Central memory CD8-positive, alpha-beta T cell (primary cell): ENCODE measurements around the gene SASH1.
A peak's percentile ranks its signal among the peaks of the same experiment; 100 is the strongest.

Experiments used
- ATAC-seq: fragments of 150-1000 bp; cut with Tn5 transposase; replicated peaks from 2 replicates; pipeline ENCODE4 v1.10.0; 2022; ENCODE audit warnings: mild to moderate bottlenecking, moderate FRiP score, moderate number of reproducible peaks; ENCODE audit not compliant: poor library complexity, severe bottlenecking; ENCODE audit errors: extremely low read depth
- DNase-seq, 2 donors: peaks; one replicate each; pipeline ENCODE4 v3.0.0; 2021; ENCODE audit warnings: low spot score in 2 of 2
- H3K27ac Mint-ChIP-seq: one replicate; pipeline ENCODE4 v1.8.0; 2022; ENCODE audit warnings: low read depth, mild to moderate bottlenecking, moderate library complexity, mixed read lengths
- H3K27me3 Mint-ChIP-seq: one replicate; pipeline ENCODE4 v1.8.0; 2022; ENCODE audit warnings: mixed read lengths
- H3K36me3 Mint-ChIP-seq: one replicate; pipeline ENCODE4 v1.8.0; 2022; ENCODE audit warnings: mild to moderate bottlenecking, moderate library complexity, mixed read lengths; ENCODE audit not compliant: insufficient read depth
- H3K4me1 Mint-ChIP-seq: one replicate; pipeline ENCODE4 v1.8.0; 2022; ENCODE audit warnings: mixed read lengths
- H3K4me3 Mint-ChIP-seq: one replicate; pipeline ENCODE4 v1.8.0; 2022; ENCODE audit warnings: mild to moderate bottlenecking, moderate library complexity, mixed read lengths
- H3K9me3 Mint-ChIP-seq: one replicate; pipeline ENCODE4 v1.8.0; 2022; ENCODE audit warnings: mixed read lengths

The SASH1 gene

DNA sequence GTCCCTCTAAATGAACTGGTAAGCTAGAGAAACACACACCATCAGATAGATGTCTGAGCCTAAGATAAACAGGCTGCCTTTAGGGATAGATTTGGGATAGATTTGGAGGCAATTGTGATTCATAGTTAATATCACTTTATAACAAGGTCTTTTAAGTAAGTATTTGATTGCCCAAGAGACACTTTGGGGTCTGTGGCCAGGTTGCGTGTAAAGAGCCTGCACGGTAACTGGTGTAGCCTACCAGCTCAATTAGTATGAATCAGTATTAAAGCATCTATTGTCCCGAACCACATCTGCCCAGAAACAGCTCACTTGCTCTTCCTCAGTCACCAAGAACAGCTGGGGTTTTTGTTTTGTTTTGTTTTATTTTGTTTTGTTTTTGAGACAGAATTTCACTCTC, 193.3 kb downstream of the SASH1 start:
- Mint-ChIP-seq H3K4me3 (no peak overlapping the region), H3K4me1 (peaks cover 4% of the 10 kb centered on the region), H3K9me3 (no peaks in the 10 kb centered on the region), H3K27ac (no peak overlapping the region), H3K36me3 (no peaks in the 10 kb centered on the region), H3K27me3 (peaks cover 53% of the 10 kb centered on the region)
- no peak for ATAC-seq
- DNase-seq = no peak

DNA sequence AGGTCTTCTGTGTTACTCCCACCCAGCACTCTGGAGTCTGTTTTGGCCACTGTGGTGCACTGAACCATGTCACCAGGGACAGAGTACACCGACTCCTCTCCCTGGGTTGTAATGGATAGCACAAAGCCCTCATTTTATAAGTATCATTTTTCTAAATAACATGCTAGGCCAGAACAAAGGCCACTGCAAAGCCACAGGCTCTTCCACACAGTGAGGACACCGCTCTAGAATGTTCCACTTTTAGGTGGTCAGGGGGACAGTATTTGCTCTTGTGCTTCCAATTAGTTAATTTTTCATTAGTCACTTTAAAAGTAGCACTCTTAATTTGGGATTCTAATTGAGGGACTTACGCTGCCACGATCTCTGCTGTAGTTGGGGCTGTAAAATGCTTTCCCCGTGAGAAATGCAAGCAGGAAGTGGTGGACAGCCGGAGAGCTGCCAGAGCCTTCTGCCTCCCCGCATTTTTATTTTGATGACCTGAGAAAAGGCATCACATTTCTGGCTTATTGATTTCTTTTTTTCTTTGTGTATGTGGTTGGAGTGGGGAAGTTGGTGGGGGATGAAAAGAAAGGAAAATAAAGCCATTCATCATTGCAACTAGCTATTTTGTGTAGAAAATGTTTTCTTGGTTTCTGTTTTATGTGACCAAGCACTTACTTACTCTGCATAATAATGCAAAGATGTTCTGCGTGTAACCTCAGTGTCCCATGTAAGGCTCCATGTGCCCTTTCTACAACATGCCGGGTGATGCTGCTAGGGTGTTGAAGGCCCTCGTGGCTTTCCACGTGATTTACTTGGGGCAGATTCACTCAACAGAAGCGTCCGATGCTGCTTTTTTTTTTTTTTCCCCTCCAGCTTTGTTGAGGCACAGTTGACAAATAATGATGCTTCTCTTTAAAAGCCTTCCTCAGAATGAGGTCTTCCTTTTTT, 195.9 kb downstream of the SASH1 start:
- H3K4me3 Mint-ChIP-seq = no peak overlapping the region

DNA sequence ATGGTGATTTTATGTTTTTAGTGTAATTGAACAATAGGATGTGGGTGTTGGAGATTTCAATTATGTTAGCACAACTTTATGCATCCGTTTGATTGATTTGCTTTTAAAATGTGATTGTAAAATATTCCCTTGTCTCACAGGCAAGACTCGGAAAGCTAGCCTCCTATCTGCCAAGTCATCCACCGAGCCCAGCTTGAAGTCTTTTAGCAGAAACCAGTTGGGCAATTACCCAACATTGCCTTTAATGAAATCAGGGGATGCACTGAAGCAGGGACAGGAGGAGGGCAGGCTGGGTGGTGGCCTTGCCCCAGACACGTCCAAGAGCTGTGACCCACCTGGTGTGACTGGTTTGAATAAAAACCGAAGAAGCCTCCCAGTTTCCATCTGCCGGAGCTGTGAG, 200.9 kb downstream of the SASH1 start:
- DNase-seq (no peak), ATAC-seq (no peak)
- Mint-ChIP-seq H3K27me3 (peaks cover 45% of the 10 kb centered on the region), H3K4me3 (no peak overlapping the region), H3K9me3 (no peaks in the 10 kb centered on the region), H3K27ac (no peak overlapping the region), H3K36me3 (peaks cover 2% of the 10 kb centered on the region), H3K4me1 (peaks cover 2% of the 10 kb centered on the region)

More for the DNA sequence above, 195.9 kb downstream of the SASH1 start:
- Mint-ChIP-seq H3K9me3 (no peaks in the 10 kb centered on the region), H3K27ac (no peak overlapping the region), H3K27me3 (peaks cover 43% of the 10 kb centered on the region), H3K4me1 (peaks cover 4% of the 10 kb centered on the region), H3K36me3 (no peaks in the 10 kb centered on the region)
- DNase-seq (no peak), ATAC-seq (no peak)

DNA sequence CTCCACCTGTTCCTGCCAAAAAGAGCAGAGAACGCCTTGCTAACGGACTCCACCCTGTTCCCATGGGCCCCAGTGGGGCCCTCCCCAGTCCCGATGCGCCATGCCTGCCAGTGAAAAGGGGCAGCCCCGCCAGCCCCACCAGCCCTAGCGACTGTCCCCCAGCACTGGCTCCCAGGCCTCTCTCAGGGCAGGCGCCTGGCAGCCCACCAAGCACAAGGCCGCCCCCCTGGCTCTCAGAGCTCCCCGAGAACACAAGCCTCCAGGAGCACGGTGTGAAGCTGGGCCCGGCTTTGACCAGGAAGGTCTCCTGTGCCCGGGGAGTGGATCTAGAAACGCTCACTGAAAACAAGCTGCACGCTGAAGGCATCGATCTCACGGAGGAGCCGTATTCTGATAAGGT, 201.8 kb downstream of the SASH1 start:
- no peaks in the 10 kb centered on the region for H3K4me1 Mint-ChIP-seq

DNA sequence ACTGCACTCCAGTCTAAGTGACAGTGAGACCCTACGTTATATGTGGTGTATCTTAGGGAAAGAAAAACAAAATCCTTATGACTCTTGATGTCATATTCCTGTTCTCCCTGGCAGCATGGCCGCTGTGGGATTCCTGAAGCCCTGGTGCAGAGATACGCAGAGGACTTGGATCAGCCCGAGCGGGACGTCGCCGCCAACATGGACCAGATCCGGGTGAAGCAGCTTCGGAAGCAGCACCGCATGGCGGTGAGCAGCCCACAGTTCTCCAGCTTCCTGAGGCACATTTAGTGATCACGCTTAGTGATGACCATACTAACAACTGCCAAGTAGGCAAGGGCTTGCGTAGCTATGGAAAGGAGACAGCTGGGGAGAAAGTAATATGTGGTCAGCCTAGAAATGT, 203.3 kb downstream of the SASH1 start:
- no peak overlapping the region for H3K27ac Mint-ChIP-seq
- H3K36me3 Mint-ChIP-seq = peaks cover 2% of the 10 kb centered on the region
- no peak overlapping the region for H3K4me3 Mint-ChIP-seq
- no peak for ATAC-seq
- H3K9me3 Mint-ChIP-seq = no peaks in the 10 kb centered on the region
- H3K4me1 Mint-ChIP-seq = no peaks in the 10 kb centered on the region
- H3K27me3 Mint-ChIP-seq = peaks cover 22% of the 10 kb centered on the region
- DNase-seq = no peak

More for the DNA sequence above, 201.8 kb downstream of the SASH1 start:
- no peak overlapping the region for H3K4me3 Mint-ChIP-seq
- peaks cover 37% of the 10 kb centered on the region for H3K27me3 Mint-ChIP-seq
- peaks cover 2% of the 10 kb centered on the region for H3K36me3 Mint-ChIP-seq
- DNase-seq (no peak), ATAC-seq (no peak)
- no peak overlapping the region for H3K27ac Mint-ChIP-seq
- H3K9me3 Mint-ChIP-seq = no peaks in the 10 kb centered on the region

DNA sequence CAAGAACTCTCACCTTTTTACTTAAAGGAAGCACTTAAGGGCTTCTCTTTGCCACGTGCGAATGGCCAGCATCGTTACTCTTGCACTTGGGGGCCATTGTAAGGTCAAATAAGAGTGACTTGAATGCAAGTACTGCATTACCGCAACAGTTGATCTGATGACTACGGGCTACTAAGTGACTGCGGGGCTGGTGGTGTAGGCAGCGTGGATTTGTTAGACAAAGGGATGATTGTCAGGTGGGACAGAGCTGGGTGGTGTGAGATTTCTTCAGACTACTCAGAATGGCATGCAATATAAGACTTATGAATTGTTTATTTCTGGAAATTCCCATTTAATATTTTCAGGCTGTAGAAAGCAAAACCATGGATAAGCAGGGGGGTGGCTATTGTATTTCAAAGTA, 204.5 kb downstream of the SASH1 start:
- Mint-ChIP-seq H3K9me3 (no peaks in the 10 kb centered on the region), H3K27me3 (peaks cover 25% of the 10 kb centered on the region), H3K27ac (no peak overlapping the region), H3K4me1 (no peaks in the 10 kb centered on the region), H3K36me3 (peaks cover 2% of the 10 kb centered on the region), H3K4me3 (no peak overlapping the region)
- no peak for DNase-seq
- no peak for ATAC-seq

DNA sequence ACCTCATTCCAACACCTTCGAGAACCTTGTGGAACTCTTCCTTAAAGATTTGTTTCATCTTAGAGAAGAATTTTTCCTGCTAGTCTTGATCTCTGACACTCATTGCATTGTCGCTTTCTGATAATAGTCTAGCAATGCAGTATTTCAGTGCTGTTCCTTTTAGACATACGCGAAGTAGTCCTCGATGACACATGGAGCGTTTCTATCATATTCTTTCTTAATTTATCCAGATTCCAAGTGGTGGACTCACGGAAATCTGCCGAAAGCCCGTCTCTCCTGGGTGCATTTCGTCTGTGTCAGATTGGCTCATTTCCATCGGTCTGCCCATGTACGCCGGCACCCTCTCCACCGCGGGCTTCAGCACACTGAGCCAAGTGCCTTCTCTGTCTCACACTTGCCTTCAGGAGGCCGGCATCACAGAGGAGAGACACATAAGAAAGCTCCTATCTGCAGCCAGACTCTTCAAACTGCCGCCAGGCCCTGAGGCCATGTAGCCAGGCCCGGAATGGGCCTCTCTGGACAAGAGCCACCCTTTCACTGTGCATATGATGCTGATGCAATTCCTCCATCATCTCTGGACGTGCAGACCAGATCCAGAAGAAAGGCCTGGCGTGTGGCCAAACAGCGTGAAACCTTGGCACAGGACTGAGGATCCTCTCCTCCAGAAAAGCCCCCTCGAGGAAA, 205.6 kb downstream of the SASH1 start:
- Mint-ChIP-seq H3K4me3 (no peak overlapping the region), H3K36me3 (peaks cover 2% of the 10 kb centered on the region), H3K4me1 (no peaks in the 10 kb centered on the region), H3K27me3 (peaks cover 25% of the 10 kb centered on the region), H3K9me3 (no peaks in the 10 kb centered on the region), H3K27ac (no peak overlapping the region)
- ATAC-seq = no peak
- no peak for DNase-seq

DNA sequence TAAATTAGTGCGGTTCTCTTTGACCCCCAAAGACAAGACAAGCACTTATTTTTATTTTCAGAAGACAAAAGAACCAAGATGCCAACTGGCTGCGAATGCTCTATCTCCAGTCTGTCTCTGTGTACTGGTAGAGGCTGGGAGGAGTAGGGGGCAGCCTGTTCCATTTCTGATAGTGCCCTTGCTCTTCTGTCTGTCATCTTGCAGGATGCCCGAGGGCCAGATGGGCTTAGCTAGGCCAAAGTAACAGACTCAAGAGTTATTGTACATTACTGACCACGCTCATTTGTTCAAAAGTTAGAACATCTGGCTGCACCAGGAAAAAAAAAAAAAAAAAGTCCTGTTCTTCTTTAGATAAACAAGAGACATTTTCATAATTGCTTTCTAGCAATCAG, 206.1 kb downstream of the SASH1 start:
- Mint-ChIP-seq H3K9me3 (peaks cover 5% of the 10 kb centered on the region), H3K4me1 (no peaks in the 10 kb centered on the region), H3K27ac (no peak overlapping the region), H3K4me3 (no peak overlapping the region), H3K27me3 (peaks cover 30% of the 10 kb centered on the region), H3K36me3 (peaks cover 2% of the 10 kb centered on the region)
- ATAC-seq (no peak), DNase-seq (no peak)

DNA sequence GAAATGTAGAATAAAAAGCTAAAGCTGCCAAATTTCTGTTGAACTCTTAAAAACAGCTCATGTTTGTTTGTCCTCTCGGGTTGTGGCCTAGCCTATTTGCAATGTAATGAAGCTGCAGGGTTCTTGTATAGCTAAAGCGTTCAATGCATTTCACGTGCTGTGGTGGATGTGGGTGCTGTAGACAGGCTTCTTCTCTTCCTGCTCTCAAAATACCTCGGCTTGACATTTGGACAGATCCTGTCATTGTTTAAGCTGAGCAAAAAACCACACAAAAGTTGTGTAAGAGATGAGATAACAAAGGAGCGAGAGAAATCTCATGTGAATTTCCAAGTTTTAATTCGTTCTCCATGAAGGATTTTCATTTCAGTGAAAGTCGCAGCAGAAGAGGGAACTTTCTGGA, 207.9 kb downstream of the SASH1 start:
- Mint-ChIP-seq H3K4me3 (no peak overlapping the region), H3K9me3 (peaks cover 6% of the 10 kb centered on the region), H3K4me1 (no peaks in the 10 kb centered on the region), H3K27ac (no peak overlapping the region), H3K36me3 (peaks cover 2% of the 10 kb centered on the region), H3K27me3 (peaks cover 34% of the 10 kb centered on the region)
- ATAC-seq (no peak), DNase-seq (no peak)

DNA sequence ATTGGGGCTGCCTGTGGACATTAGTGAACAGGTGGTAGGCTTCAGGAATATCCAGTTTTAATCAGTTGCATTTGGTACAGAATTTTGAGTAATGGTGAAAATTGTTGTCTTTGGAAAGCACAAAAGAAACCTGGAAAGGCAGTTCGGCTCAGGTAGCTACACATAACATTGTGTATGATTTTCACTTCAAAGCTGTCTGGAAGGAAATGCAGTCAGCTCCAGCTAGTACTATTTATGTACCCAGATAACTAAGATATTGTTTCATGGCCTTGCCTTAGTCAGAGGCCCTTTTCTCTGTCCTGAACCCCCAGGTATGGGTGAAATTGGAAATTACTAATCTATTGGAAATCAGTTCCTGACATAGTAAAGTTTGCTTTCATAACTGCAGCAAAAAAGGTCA, 208.6 kb downstream of the SASH1 start:
- peaks cover 2% of the 10 kb centered on the region for H3K36me3 Mint-ChIP-seq
- peaks cover 6% of the 10 kb centered on the region for H3K9me3 Mint-ChIP-seq
- no peak for ATAC-seq
- no peak overlapping the region for H3K27ac Mint-ChIP-seq
- no peak overlapping the region for H3K4me3 Mint-ChIP-seq
- peaks cover 34% of the 10 kb centered on the region for H3K27me3 Mint-ChIP-seq
- DNase-seq = no peak
- no peaks in the 10 kb centered on the region for H3K4me1 Mint-ChIP-seq

DNA sequence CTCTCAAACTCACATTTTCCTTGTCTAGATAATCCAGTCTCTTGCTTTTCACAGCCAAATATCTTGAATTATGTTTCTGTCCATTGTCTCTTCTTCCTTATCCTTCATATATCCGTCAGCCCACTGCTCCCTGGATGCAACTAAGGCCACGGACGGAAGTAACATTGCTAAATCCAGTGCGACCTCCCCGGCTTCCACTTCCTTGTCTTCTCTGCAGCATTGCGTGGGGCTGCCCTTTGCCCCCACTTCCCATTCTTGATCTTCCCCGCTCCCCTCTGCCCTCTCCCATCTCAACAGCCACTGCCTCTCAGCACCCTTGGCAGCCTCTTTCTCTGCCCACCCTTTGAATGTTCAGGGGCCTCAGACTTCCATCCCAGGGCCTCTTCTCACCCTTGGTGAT, 213.8 kb downstream of the SASH1 start:
- Mint-ChIP-seq H3K36me3 (peaks cover 1% of the 10 kb centered on the region), H3K27ac (no peak overlapping the region), H3K4me3 (no peak overlapping the region), H3K27me3 (peaks cover 49% of the 10 kb centered on the region), H3K4me1 (peaks cover 9% of the 10 kb centered on the region), H3K9me3 (peaks cover 6% of the 10 kb centered on the region)
- ATAC-seq (no peak), DNase-seq (no peak)

DNA sequence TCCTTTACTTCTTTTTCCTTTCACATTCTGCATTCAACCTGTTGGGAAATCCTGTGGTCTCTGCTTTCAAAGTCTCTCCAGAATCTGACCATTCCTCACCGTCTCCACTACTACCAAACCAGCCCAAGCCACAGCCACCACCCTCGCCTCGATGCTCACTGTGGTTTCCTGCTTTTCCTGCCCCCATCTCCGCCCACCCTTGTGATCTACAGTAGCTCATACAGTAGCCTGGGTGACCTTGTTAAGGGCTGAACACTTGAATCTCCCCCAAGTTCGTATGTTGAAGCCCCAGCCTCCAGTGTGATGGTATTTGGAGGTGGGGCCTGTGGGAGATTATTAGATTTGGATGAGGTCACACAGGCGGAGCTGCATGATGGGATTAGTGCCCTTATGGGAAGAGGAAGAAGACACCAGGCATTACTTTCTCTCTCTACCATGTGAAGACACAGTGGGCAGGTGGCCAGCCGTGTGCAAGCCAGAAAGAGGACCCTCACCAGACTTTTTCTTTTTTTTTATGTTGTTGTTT, 215.2 kb downstream of the SASH1 start:
- Mint-ChIP-seq H3K9me3 (peaks cover 6% of the 10 kb centered on the region), H3K4me3 (peak overlapping the region; percentile 13), H3K27me3 (peaks cover 40% of the 10 kb centered on the region), H3K4me1 (peaks cover 9% of the 10 kb centered on the region), H3K27ac (no peak overlapping the region), H3K36me3 (peaks cover 1% of the 10 kb centered on the region)
- DNase-seq = no peak
- ATAC-seq = no peak
